CD4-positive, CD25-positive, alpha-beta regulatory T cell (primary cell): ENCODE measurements around the gene MDN1. TPM values are rescaled to one million over a fixed set of nuclear protein-coding genes. Genes with fewer than 3 reads are reported as not detected.
"Not testable (repeated sequence)": the region's sequence is repeated elsewhere in the genome, so short reads cannot be mapped to it uniquely, and the experiment has no call there.

Experiments
- ATAC-seq, 2 donors: fragments of 150-1000 bp; cut with Tn5 transposase; one replicate each; pipeline ENCODE4 v1.10.0; 2021; ENCODE audit warnings: low read depth in 2 of 2, moderate number of reproducible peaks in 2 of 2, moderate library complexity in 1 of 2
- DNase-seq, 3 donors: peaks; one replicate each; pipeline versions ENCODE4 v3.0.0 to v3.0.0-alpha.2; 2012 to 2022; ENCODE audit warnings: mixed read lengths in 1 of 3
- H3K27ac ChIP-seq: one replicate; pipeline ENCODE4 v1.7.0; 2013; ENCODE audit warnings: mild to moderate bottlenecking, low read length; ENCODE audit not compliant: insufficient read depth, poor library complexity, severe bottlenecking
- H3K27me3 ChIP-seq: one replicate; pipeline ENCODE4 v1.7.0; 2013; ENCODE audit warnings: low read length; ENCODE audit not compliant: control insufficient read depth, insufficient read depth
- H3K36me3 ChIP-seq: one replicate; pipeline ENCODE4 v1.7.0; 2013; ENCODE audit warnings: mild to moderate bottlenecking, low read length, moderate library complexity; ENCODE audit not compliant: control insufficient read depth, insufficient read depth
- H3K4me1 ChIP-seq: 2 replicates; pipeline ENCODE4 v1.7.0; 2013; ENCODE audit warnings: mild to moderate bottlenecking, low read length; ENCODE audit not compliant: insufficient read depth, control insufficient read depth, poor library complexity, severe bottlenecking
- H3K4me3 ChIP-seq: one replicate; pipeline ENCODE4 v1.7.0; 2013; ENCODE audit warnings: low read depth, mild to moderate bottlenecking, low read length, moderate library complexity
- H3K9me3 ChIP-seq, 2 experiments: 1 replicate in 1 of 2; 2 replicates in 1 of 2; pipeline ENCODE4 v1.7.0; 2013; ENCODE audit warnings: low read length in 2 of 2, mild to moderate bottlenecking in 1 of 2, moderate library complexity in 1 of 2; ENCODE audit not compliant: control insufficient read depth in 2 of 2
- H3K27ac Mint-ChIP-seq, 3 donors: one replicate each; pipeline ENCODE4 v1.8.0; 2020 to 2022; ENCODE audit warnings: mild to moderate bottlenecking in 3 of 3, mixed read lengths in 3 of 3, moderate library complexity in 2 of 3
- H3K27me3 Mint-ChIP-seq: one replicate; pipeline ENCODE4 v1.8.0; 2022; ENCODE audit warnings: mild to moderate bottlenecking, mixed read lengths
- H3K36me3 Mint-ChIP-seq: one replicate; pipeline ENCODE4 v1.8.0; 2020; ENCODE audit warnings: mixed read lengths
- H3K4me1 Mint-ChIP-seq, 4 donors: one replicate each; pipeline ENCODE4 v1.8.0; 2020 to 2022; ENCODE audit warnings: mixed read lengths in 4 of 4, mild to moderate bottlenecking in 1 of 4
- H3K4me3 Mint-ChIP-seq, 4 donors: one replicate each; pipeline ENCODE4 v1.8.0; 2020 to 2022; ENCODE audit warnings: mild to moderate bottlenecking in 4 of 4, mixed read lengths in 4 of 4, moderate library complexity in 3 of 4
- H3K9me3 Mint-ChIP-seq, 7 donors: one replicate each; pipeline ENCODE4 v1.8.0; 2020 to 2022; ENCODE audit warnings: mixed read lengths in 7 of 7, mild to moderate bottlenecking in 3 of 7, moderate library complexity in 2 of 7
- polyA plus RNA-seq, 4 donors: library from polyadenylated mRNA; unstranded; fragments of 300-500 nt; fragmentation: Illumina TruSeq; gene quantifications; one replicate each; pipeline ENCODE4 v1.2.3, GENCODE V29; 2021
- total RNA-seq: library from RNA; stranded (reverse); gene quantifications from one replicate; pipeline ENCODE4 v1.2.3, GENCODE V29; 2022

Gene MDN1
- total and polyA plus RNA-seq, 5 donors from 2014 or later, result 5.7 to 49.2 (median 6.9) TPM

- ATAC-seq, result peak; percentile 94 to 96
- H3K36me3 ChIP-seq, result peaks cover 15% of the 10 kb centered on the region
- Mint-ChIP-seq H3K4me3 (peak within 1 kb of the TSS; percentile 92 to 100 (median 98)), H3K9me3 (no peaks in the 10 kb centered on the region), H3K27me3 (no peaks in the 10 kb centered on the region), H3K36me3 (peaks cover 16% of the 10 kb centered on the region), H3K4me1 (peaks cover 7 to 46% (median 30%) of the 10 kb centered on the region in 4 donors), H3K27ac (peak within 1 kb of the TSS; percentile 84 to 99 (median 98))
- peak within 1 kb of the TSS; percentile 88 for H3K27ac ChIP-seq
- H3K9me3 ChIP-seq, result no peaks in the 10 kb centered on the region
- no peaks in the 10 kb centered on the region for H3K27me3 ChIP-seq
- peak; percentile 92 to 100 (median 96) for DNase-seq
- peaks cover 26% of the 10 kb centered on the region for H3K4me1 ChIP-seq
- peak within 1 kb of the TSS; percentile 94 for H3K4me3 ChIP-seq
Observed at GRCh38 chr6:89829472-89830169, 10.0 kb upstream of the MDN1 start, which contains the start of gene CASP8AP2. CASP8AP2 (plus strand) TSS chr6:89829880.

- Histone ChIP-seq H3K27me3 (no peaks in the 10 kb centered on the region), H3K4me1 (peaks cover 20% of the 10 kb centered on the region), H3K9me3 (no peaks in the 10 kb centered on the region), H3K36me3 (peaks cover 15% of the 10 kb centered on the region), H3K4me3 (peak overlapping the region; percentile 90), H3K27ac (peak overlapping the region; percentile 88)
- ATAC-seq (peak; percentile 16 to 19), DNase-seq (peak in 1 of 3 donors; percentile 21)
- peaks cover 7 to 46% (median 30%) of the 10 kb centered on the region in 4 donors for H3K4me1 Mint-ChIP-seq
- no peaks in the 10 kb centered on the region for H3K9me3 Mint-ChIP-seq
- H3K27ac Mint-ChIP-seq, result peak overlapping the region; percentile 84 to 99 (median 98)
- H3K36me3 Mint-ChIP-seq, result peaks cover 16% of the 10 kb centered on the region
- no peaks in the 10 kb centered on the region for H3K27me3 Mint-ChIP-seq
- H3K4me3 Mint-ChIP-seq, result peak overlapping the region; percentile 92 to 100 (median 98)
Observed at GRCh38 chr6:89828988-89829471, 9.4 kb upstream of the MDN1 start.

GRCh38 chr6:89828475-89828987 lies 8.9 kb upstream of the MDN1 start:
- not testable (repeated sequence) for DNase-seq, H3K9me3 Mint-ChIP-seq, H3K27me3 Mint-ChIP-seq, H3K27me3 ChIP-seq, ATAC-seq, H3K9me3 ChIP-seq
- H3K27ac Mint-ChIP-seq, result peak overlapping the region; percentile 84 to 99 (median 98)
- peaks cover 7 to 41% (median 27%) of the 10 kb centered on the region in 4 donors for H3K4me1 Mint-ChIP-seq
- H3K36me3 Mint-ChIP-seq, result peaks cover 16% of the 10 kb centered on the region
- peaks cover 15% of the 10 kb centered on the region for H3K36me3 ChIP-seq
- peak overlapping the region; percentile 88 for H3K27ac ChIP-seq
- H3K4me1 ChIP-seq, result peaks cover 20% of the 10 kb centered on the region
- H3K4me3 ChIP-seq, result peak overlapping the region; percentile 90
- H3K4me3 Mint-ChIP-seq, result peak overlapping the region; percentile 92 to 100 (median 98)

GRCh38 chr6:89826029-89826528 lies 6.5 kb upstream of the MDN1 start:
- no peak overlapping the region for H3K4me3 ChIP-seq
- no peaks in the 10 kb centered on the region for H3K27me3 ChIP-seq
- H3K27ac ChIP-seq, result no peak overlapping the region
- Mint-ChIP-seq H3K27ac (no peak overlapping the region), H3K36me3 (peaks cover 3% of the 10 kb centered on the region), H3K4me1 (peaks cover 6 to 24% (median 14%) of the 10 kb centered on the region in 4 donors), H3K9me3 (no peaks in the 10 kb centered on the region), H3K4me3 (peak overlapping the region in 2 of 4 donors; percentile 69 to 84), H3K27me3 (no peaks in the 10 kb centered on the region)
- peaks cover 16% of the 10 kb centered on the region for H3K4me1 ChIP-seq
- ATAC-seq (no peak), DNase-seq (no peak)
- H3K9me3 ChIP-seq, result no peaks in the 10 kb centered on the region
- peaks cover 2% of the 10 kb centered on the region for H3K36me3 ChIP-seq

- ATAC-seq (peak in 1 of 2 donors; percentile 4), DNase-seq (peak in 1 of 3 donors; percentile 25)
- peaks cover 9 to 51% (median 35%) of the 10 kb centered on the region in 4 donors for H3K4me1 Mint-ChIP-seq
- H3K27me3 Mint-ChIP-seq, result no peaks in the 10 kb centered on the region
- peaks cover 5% of the 10 kb centered on the region for H3K36me3 Mint-ChIP-seq
- peak overlapping the region; percentile 89 for H3K27ac ChIP-seq
- H3K9me3 ChIP-seq, result no peaks in the 10 kb centered on the region
- H3K4me3 Mint-ChIP-seq, result peak overlapping the region; percentile 91 to 98 (median 94)
- no peaks in the 10 kb centered on the region for H3K9me3 Mint-ChIP-seq
- H3K36me3 ChIP-seq, result no peaks in the 10 kb centered on the region
- no peaks in the 10 kb centered on the region for H3K27me3 ChIP-seq
- peaks cover 23% of the 10 kb centered on the region for H3K4me1 ChIP-seq
- H3K4me3 ChIP-seq, result peak overlapping the region; percentile 99
- peak overlapping the region; percentile 95 to 99 (median 95) for H3K27ac Mint-ChIP-seq
Observed at GRCh38 chr6:89818977-89819335, 638 bp downstream of the MDN1 start.

- H3K9me3 ChIP-seq, result no peaks in the 10 kb centered on the region
- H3K4me1 ChIP-seq, result peaks cover 23% of the 10 kb centered on the region
- H3K4me1 Mint-ChIP-seq, result peaks cover 9 to 53% (median 34%) of the 10 kb centered on the region in 4 donors
- no peaks in the 10 kb centered on the region for H3K27me3 Mint-ChIP-seq
- no peaks in the 10 kb centered on the region for H3K36me3 ChIP-seq
- H3K27ac Mint-ChIP-seq, result peak overlapping the region in 2 of 3 donors; percentile 38 to 57
- H3K27ac ChIP-seq, result no peak overlapping the region
- H3K27me3 ChIP-seq, result no peaks in the 10 kb centered on the region
- DNase-seq, result no peak
- no peak for ATAC-seq
- peak overlapping the region; percentile 78 to 98 (median 94) for H3K4me3 Mint-ChIP-seq
- H3K9me3 Mint-ChIP-seq, result no peaks in the 10 kb centered on the region
- peak overlapping the region; percentile 53 for H3K4me3 ChIP-seq
- H3K36me3 Mint-ChIP-seq, result peaks cover 5% of the 10 kb centered on the region
Observed at GRCh38 chr6:89817481-89817880, 2.1 kb downstream of the MDN1 start.

- not testable (repeated sequence) for H3K9me3 ChIP-seq, H3K36me3 ChIP-seq, H3K4me3 Mint-ChIP-seq, H3K9me3 Mint-ChIP-seq, H3K27me3 Mint-ChIP-seq, H3K27ac ChIP-seq, H3K27me3 ChIP-seq, DNase-seq, H3K4me1 ChIP-seq, H3K4me3 ChIP-seq, ATAC-seq, H3K36me3 Mint-ChIP-seq
- Mint-ChIP-seq H3K4me1 (peaks cover 9 to 56% (median 33%) of the 10 kb centered on the region in 4 donors), H3K27ac (peak overlapping the region in 1 of 3 donors; percentile 20)
Observed at GRCh38 chr6:89813422-89813821, 6.2 kb downstream of the MDN1 start.
